Left cardiac atrium (tissue), 4 donors: Measurements from ENCODE around the gene MCOLN2. TPM values are rescaled to one million over a fixed set of nuclear protein-coding genes. Genes with fewer than 3 reads are reported as not detected.
"Not testable (repeated sequence)": the region's sequence is repeated elsewhere in the genome, so short reads cannot be mapped to it uniquely, and the experiment has no call there.

ENCODE experiments used
- ATAC-seq, 2 donors: fragments of 200-7000 bp; cut with Tn5 transposase; one replicate each; pipeline ENCODE4 v1.9.1; 2020; ENCODE audit warnings: mild to moderate bottlenecking in 2 of 2, moderate library complexity in 2 of 2
- DNase-seq: peaks from one replicate; pipeline ENCODE4 v3.0.0-alpha.2; 2020
- intact Hi-C, 2 donors: fragments of 100-400 bp; cut with DNase I; formaldehyde crosslinking; loops; one replicate each; pipeline versions ENCODE4 v1.14.1 to v1.15.1; 2022 to 2023
- total RNA-seq, 2 donors: library from RNA; stranded (reverse); fragmentation: NEBNext Ultra II Directional; extraction: Animal tissue kit (Norgen Biotek cat#: 25700); gene quantifications; one replicate each; pipeline ENCODE4 v1.2.1, GENCODE V29; 2021
- donor health status: DM: no; HTN: yes; CAD: no.
- donor health status: DM: no; HTN: yes; CAD: no; lungs with severe emphysema.
- donor health status: DM: yes; HTN: yes; CAD: no.
- donor health status: Dilated cardiomyopathy.

The MCOLN2 gene
- total RNA-seq, 2 donors from 2014 or later: 0.62 to 1.0 TPM

DNA sequence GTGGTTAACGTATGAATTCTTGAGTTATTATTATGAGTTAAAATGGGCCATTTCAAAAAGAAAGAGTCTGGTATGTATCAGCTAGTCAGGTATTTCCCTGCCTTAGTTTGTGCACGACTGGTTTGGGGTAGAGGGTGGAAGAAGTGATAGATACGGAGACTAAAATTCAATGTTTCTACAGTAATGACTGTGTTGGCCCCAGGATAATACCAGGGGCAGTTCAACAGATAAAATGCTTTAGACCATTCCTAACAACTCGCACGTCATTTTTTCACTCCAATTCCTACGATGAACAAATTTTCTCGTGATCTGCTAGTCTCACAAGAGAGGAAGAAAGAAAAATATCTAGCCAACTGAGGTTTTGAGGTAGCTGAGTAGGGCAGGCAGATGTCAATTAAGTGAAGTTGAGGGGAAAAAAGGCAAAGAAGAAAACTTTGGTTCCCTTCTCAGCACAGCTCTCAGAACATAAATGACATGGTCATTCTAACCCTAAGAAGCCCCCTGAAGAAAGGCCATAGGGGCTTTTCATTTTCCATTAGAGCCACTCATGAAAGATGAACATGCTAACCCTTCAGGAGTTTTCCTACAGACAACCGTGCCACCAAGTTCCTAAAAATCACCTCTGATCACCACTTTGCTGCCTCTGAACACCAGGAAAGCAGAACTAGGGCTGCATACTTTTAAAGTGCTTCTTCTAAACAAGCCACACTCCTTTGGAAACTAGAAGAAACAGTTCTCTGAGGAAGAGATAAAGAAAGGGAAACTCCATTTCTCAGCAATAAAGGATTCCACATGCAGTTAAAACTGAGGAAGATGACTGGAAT lies 5.6 kb downstream of the MCOLN2 start:
- ATAC-seq: no peak
- intact Hi-C loops: no loop called here
- DNase-seq: no peak

DNA sequence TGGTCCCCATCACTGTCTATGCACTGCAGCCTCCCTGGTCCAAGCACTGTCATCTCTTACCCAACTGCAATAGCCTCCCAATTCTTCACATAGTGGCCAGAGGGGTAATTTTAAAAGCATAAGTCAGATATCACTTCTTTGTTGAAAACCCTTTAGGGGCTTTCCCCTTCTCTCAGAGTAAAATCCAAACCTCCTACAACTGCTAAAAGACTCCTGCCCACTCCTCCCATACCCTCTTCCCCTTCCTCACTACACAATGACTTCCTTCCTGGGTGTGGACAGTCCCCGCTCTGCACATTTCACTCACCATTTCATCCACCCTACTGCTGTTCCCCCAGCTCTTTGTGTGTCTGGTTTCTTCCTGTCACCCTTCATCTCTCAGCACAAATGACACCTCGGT lies 8.3 kb downstream of the MCOLN2 start:
- ATAC-seq: no peak
- no peak for DNase-seq
- intact Hi-C loops: no loop called here

DNA sequence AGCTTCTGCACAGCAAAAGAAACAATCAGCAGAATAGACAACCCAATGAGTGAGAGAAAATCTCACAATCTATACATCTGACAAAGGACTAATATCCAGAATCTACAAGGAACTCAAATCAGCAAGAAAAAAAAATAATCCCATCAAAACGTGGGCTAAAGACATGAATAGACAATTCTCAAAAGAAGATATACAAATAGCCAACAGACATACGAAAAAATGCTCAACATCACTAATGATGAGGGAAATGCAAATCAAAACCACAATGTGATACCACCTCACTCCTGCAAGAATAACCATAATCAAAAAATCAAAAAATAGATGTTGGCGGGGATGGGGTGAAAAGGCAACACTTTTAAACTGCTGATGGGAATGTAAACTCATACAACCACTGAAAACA lies 10.4 kb downstream of the MCOLN2 start:
- intact Hi-C loops, ATAC-seq, DNase-seq: not testable (repeated sequence)

DNA sequence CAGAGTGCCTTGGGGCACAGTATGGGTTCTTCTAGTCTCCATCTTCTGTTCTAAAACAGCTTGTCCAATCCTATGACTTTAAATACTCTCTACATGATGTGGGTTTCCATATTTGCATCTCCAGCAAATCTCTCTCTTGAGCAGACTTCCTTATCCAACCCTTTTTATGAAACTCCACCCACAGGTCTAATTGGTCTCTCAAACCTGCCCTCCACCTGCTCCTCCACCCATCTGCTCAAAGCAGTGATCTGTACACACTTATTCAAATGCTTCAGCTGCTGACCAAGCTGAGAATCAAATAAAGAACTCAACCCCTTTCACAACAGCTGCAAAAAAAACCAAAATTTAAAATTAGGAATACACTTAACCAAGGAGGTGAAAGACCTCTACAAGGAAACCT lies 11.5 kb downstream of the MCOLN2 start:
- intact Hi-C loops: no loop called here
- DNase-seq (no peak), ATAC-seq (no peak)

DNA sequence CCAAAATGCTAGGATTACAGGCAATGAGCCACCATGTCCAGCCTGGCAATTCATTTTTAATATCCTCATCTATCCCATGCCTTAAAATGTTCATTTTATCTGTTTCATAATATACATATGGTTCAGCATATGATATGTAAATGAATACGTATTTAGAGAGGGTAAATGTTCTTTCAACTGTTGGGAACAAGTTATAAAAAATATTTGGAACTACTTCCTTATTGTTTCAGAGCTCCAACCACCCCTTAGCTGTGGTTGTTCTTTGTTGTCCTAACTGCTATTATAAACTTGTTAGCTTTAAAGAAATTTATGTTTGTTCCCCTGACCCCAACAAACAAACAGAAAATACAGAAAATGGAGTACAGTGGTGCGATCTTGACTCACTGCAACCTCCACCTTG lies 14.5 kb downstream of the MCOLN2 start:
- intact Hi-C loops: no loop called here
- DNase-seq: no peak
- no peak for ATAC-seq

DNA sequence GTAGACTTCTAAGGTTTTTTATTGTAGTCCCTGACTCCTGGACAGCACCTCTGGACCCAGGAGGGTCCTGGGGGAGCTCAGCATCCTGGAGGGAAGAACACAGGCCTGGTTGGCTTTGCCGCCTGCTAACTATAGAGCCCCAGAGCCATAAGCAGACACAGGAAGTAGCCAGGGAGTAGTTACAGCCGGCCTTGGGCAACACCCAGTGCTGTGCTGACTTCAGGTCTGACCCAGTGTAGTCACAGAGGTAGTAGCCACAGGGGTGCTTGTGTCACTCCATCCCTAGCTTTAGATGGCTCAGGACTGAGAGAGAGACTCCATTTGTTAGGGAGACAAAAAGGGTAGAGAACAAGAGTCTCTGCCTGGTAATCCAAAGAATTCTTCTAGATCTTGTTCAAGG lies 21.9 kb downstream of the MCOLN2 start:
- intact Hi-C loops: no loop called here
- no peak for DNase-seq
- no peak for ATAC-seq

DNA sequence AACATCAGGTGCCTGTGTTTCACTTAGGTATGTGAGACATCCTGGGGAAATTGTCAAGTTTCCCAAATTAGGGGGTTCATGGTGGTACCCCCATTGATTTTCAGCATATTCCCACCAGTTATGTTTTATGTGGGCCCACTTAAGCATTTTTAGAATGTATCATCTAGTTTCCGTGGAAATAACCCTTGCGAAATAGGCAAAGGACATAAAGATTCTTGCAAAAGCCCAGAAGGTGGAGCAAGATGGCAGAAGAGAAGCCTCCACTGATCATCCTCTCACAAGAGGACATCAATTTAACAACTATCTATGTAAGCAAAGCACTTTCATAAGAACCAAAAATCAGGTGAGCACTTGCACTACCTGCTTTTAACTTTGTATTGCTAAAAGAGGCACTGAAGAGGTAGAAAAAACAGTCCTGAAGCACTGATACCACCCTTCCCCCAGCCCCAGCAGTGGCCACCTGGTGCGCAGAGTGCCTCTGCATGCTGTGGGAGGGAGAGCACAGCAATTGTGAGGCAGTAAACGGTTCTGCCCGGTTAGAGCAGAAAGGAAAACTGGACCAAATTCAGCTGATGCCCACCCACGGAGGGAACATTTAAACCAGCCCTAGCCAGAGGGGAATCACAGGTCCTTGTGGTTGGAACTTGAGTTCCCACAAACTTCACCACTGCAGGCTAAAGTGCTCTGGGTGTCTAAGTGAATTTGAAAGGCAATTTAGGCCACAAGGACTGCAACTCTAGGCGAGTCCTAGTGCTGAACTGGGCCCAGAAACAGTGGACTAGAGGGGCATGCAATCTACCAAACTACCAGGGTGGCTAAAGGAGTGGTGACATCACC lies 23.2 kb downstream of the MCOLN2 start:
- intact Hi-C loops: no loop called here
- no peak for DNase-seq
- ATAC-seq: no peak

DNA sequence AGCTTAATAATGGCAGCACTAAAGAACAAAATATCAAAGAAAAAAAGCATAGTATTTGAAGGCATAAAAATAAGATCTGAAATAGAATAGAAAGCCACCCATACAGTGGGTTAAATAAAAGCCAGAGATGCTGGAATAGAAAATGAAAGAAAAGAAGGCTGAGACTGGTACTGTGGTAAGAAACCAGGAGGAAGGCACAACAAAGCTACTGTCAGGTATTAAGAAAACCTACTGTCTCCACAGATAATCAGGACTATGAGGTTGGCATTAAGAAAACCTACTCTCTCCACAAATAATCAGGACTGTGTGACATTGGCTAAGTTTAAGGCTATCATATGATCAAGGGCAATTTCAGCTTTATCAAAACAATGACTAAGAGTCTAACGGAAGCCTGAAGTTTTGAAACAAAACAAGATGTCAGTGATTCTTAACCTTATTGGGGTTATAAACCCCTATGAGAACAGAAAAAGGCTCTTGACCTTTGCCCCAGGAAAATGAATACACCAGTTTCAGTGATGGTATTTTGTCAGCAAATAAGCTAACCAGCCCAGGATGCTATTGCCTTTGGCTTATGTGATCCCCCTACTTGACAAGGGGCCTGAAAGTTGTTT lies 24.4 kb downstream of the MCOLN2 start:
- ATAC-seq (no peak), DNase-seq (no peak)
- intact Hi-C loops: no loop called here

DNA sequence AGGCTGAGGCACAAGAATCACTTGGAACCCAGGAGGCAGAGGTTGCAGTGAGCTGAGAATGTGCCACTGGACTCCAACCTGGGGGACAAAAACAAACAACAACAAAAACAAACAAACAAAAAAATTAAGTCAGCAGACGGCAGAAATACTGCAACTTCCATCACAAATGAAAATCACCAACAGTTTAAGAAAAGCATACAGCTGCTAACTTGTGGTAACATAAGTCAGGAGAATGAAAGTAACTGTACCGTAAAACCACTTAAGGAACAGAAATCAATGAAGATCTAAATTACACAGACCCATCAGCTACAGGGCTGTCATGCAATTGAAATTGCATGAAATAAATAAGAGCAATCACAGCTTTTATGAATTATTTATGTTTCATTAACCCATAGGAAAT lies 25.0 kb downstream of the MCOLN2 start:
- no peak for ATAC-seq
- DNase-seq: no peak
- intact Hi-C loops: no loop called here

DNA sequence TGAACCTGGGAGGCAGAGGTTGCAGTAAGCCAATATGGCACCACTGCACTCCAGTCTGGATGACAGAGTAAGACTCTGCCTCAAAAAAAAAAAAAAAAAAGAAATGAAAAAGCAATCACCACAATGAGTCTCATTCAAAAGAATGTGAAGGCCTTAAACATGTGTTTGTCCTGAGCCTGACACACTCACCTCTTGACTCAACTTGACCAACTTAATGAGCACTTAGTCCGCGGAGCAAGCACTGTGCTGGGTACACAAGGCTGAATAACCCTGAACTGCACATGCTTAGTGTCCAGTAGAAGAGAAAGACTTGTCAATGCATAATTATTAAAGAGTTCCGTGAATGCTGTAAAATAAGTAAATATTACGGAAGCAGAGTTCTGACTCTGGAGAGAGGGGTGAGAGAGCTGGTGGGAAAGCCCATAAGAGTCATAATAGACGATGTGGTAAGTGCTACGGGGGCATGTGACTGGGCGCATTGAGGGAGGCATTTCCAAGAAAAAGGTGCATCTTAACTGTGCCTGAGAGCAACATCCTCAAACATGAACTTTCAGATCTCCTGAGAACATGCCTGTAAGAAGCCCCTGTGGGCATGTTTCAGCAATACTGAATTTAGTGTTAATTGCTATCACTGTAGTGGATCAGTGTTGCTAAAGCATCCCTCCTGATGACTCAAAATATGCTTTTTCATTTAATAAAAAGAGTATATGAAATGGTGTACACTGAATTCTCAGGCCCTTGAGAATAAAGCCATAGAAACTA lies 27.2 kb downstream of the MCOLN2 start:
- no peak for DNase-seq
- ATAC-seq: no peak
- intact Hi-C loops: no loop called here

DNA sequence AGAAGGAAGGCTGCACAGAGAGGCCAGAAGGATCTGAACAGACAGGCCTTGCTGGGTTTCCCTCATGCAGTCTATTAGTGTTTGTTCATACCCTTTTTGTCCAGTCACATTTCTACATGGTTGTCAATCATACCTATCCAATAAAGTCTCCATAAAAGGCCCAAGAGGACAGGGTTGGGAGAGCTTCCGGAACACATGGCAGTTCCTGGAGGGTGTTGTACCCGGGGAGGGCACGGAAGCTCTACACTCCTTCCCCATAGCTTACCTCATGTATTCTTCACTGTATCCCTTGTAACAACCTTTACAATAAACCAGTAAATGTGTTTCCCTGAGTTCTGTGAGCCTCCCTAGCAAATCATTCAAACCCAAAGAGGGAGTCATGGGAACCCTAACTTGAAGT lies 28.0 kb downstream of the MCOLN2 start:
- DNase-seq: no peak
- ATAC-seq: no peak
- intact Hi-C loops: no loop called here

DNA sequence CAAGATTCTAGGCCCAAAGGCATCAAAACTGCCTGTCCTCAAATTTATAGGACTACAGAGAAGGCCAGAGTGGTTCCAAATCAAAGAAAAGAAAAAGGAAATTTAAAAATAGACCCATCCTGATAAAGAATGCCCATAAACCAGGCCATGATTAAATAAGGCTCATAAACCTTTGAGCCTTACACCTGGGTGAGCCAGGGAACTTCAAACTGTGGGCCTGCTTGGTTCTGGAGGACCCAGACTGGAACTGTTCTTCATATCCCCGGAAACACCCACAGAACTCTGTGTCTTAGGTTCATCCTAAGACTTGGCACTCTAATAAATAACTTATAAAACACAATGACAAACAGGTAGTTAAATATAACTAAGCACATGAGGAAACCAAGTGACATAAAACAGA lies 28.8 kb downstream of the MCOLN2 start:
- ATAC-seq: no peak
- intact Hi-C loops: no loop called here
- DNase-seq: no peak

DNA sequence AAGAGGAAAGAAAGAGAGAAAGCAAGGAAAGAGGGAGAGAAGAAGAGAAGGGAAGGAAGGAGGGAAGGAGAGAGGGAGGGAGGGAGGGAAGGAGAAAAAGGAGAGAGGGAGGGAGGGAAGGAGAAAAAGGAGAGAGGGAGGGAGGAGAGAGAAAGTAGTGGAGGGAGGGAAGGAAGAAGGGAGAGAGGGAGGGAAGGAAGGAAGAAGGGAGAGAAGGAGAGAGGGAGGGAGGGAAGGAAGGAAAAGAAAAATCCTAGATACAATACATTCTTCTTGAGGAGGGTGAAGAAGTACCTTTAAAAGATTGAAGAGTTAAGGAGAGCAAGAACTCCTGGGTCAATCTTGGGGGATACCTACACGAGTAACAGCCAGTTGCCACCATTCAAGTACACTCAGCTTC lies 29.2 kb downstream of the MCOLN2 start:
- DNase-seq: no peak
- no peak for ATAC-seq
- intact Hi-C loops: no loop called here

DNA sequence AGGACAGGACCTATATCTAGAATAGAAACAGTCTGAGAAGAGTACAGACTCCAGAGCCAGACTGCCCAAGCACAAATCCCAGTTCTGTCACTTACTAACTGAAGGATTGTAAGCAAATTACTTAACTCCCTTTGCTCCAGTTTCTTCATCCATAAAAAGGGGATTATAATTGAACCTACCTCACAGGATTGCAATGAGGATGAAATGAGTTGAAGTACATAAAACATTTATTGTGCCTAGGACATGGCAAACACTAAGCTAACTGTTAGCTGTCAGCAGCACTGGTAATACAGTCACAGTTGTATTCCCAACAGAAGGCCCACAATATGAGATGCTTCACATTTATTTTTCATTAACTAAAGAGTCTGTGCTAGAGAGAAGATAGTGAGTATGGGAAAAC lies 33.9 kb downstream of the MCOLN2 start:
- DNase-seq (no peak), ATAC-seq (no peak)
- intact Hi-C loops: no loop called here

DNA sequence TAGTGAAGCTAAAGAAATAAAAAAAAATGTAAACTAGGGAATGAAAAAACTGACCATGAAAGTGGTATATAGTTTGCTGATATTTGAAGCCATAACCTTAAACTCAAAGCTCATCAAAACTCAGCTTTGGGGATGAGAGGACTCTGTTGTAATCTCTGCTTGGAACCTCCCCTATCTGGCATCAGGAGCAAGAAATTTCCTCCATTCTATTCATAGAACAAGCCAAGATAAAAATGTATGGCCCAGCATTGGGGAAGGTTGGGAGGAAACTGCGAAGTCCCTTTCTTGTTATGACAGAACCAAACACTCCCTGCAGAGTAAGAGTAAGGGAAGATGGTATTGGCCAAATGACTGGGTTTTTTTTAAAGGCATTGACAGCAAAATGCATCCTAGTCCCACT lies 35.6 kb downstream of the MCOLN2 start:
- intact Hi-C loops: no loop called here
- DNase-seq (no peak), ATAC-seq (no peak)

DNA sequence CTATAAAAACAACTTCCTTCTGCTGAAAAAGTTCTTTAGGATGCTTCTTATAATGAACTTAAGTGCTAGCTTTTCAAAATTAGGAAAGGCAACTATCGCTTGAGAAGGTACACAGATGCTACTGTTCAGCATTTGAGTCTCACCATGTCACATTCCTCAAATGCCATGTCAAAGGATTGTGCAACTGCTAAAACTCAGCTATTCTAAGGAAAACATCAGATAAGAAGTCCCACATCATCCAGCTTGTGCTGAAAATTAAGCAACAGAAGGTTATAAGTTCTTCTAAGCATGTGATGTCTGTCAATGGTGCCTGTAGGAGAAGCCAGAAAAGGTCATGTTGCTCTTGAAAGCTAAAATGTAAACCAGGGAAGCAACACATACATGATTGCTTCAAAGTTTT lies 36.5 kb downstream of the MCOLN2 start:
- intact Hi-C loops: no loop called here
- peak in 1 of 2 donors; percentile 58 for ATAC-seq
- DNase-seq: no peak

DNA sequence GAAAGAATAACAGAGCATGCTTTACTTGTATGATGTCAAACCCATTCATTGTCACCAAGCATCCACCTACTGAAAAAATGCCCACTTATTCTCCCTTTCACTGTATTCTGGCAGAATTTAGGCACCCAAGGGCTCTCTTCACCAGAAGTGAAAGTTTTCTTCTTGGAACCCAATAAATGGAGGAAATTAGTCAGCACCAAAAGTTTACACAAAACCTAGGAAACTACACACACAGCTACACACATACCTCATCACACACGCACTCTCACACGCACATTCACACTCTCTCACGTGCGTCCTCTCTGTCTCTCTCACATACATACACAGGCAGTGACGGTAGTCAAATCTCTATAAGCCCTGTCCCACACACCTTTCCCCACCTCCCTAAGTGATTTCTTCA lies 37.6 kb downstream of the MCOLN2 start:
- ATAC-seq: no peak
- intact Hi-C loops: no loop called here
- DNase-seq: no peak

DNA sequence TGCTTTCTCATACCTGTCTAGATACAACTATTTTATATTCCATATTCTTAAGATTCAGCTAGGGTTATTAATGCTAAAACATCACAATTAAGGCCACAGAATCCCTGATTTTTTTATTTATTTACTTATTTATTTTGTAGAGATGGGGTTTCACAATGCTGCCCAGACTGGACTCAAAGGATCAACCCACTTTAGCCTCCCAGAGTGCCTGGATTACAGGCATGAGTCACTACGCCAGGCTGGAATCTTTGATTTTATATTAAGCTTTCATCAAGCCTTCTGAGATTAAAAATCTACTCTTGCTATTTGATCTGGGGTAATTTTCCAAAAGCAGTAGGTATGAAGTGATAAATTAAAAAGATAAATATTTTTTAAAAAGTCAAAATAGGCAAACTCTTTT lies 38.9 kb downstream of the MCOLN2 start:
- intact Hi-C loops: no loop called here
- ATAC-seq: no peak
- no peak for DNase-seq

DNA sequence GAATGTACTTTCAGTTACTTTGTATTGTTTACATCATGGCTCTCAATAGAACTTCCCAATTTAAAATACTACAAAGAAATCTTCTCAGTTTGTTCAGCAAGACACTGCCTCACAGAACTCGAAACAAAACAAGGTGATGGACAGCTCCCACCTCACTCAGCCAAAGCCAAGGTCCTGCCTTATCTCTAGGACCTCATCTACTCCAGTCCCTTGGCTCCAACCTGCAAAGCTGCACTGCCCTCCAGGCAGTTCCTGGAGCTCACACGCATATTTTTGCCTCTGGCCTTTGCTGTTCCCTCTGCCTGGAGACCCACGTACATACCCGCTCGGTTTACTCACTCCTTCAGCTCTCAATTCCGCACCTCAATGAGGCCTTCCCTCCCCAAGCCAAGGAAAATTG lies 40.3 kb downstream of the MCOLN2 start:
- ATAC-seq (no peak), DNase-seq (no peak)
- intact Hi-C loops: no loop called here

DNA sequence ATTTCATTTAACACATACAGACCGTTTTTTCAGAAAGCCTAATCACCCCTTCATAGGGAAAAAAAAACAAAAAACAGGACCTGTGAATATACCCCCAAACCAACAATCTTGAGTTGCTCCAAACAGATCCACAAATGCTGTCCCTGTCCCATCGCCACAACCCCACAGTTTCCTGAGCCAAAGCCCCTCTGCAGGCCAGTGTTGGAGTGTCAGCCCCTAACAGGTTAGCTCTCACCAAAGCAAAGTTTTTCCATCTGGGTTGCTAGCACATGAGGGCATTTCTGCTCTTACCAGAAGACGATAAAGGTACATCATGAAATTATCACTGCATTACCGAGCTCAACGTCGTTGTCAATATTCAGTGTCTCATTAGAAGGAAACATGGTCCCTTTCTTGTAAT lies 40.8 kb downstream of the MCOLN2 start:
- no peak for DNase-seq
- ATAC-seq: no peak
- intact Hi-C loops: no loop called here
